HepG2 (cell line): ENCODE data around the gene XAF1. TPM values are rescaled to one million over a fixed set of nuclear protein-coding genes. Genes with fewer than 3 reads are reported as not detected.

Source experiments
- ATF4 ChIP-seq, 2 experiments: fragments of 450-650 bp in 1 of 2; sonication (generic) in 1 of 2; formaldehyde crosslinking; IDR thresholded peaks; 2 replicates each; pipeline versions ENCODE4 v1.5.0 to v1.8.0; 2020 to 2022; ENCODE audit warnings: mild to moderate bottlenecking in 1 of 2, missing genetic modification reagents in 1 of 2
- BCL6 ChIP-seq: IDR thresholded peaks from 2 replicates; pipeline ENCODE4 v1.6.1; 2016; ENCODE audit warnings: missing genetic modification reagents, missing compliant biosample characterization
- FOXA1 ChIP-seq, 2 experiments: fragments of 450-650 bp in 1 of 2; sonication (generic) in 1 of 2; formaldehyde crosslinking in 1 of 2; IDR thresholded peaks; 2 replicates each; pipeline versions ENCODE4 v1.4.0 to v1.6.1; 2016 to 2020; ENCODE audit warnings: missing genetic modification reagents in 1 of 2
- PREB ChIP-seq: sonication (generic); formaldehyde crosslinking; IDR thresholded peaks from 2 replicates; pipeline ENCODE4 v1.4.0; 2020; ENCODE audit warnings: missing genetic modification reagents
- RARA ChIP-seq: IDR thresholded peaks from 2 replicates; pipeline ENCODE4 v1.6.1; 2016; ENCODE audit warnings: missing genetic modification reagents, missing compliant biosample characterization
- SALL1 ChIP-seq: sonication (generic); formaldehyde crosslinking; IDR thresholded peaks from 2 replicates; pipeline ENCODE4 v1.8.0; 2022; ENCODE audit warnings: mild to moderate bottlenecking, missing genetic modification reagents
- ZBTB8A ChIP-seq: sonication (generic); formaldehyde crosslinking; IDR thresholded peaks from 2 replicates; pipeline ENCODE4 v1.4.0; 2020; ENCODE audit warnings: mild to moderate bottlenecking, low read depth, missing genetic modification reagents, borderline replicate concordance
- ZHX2 ChIP-seq, 2 experiments: sonication (generic) in 1 of 2; formaldehyde crosslinking in 1 of 2; IDR thresholded peaks; 2 replicates each; pipeline versions ENCODE4 v1.6.1 to v1.9.0; 2014 to 2022; ENCODE audit warnings: antibody characterized with exemption in 1 of 2, borderline replicate concordance in 1 of 2, inconsistent platforms in 1 of 2, low read depth in 1 of 2, missing genetic modification reagents in 1 of 2
- ZNF280D ChIP-seq: sonication (generic); formaldehyde crosslinking; IDR thresholded peaks from 2 replicates; pipeline ENCODE4 v1.5.1; 2020; ENCODE audit warnings: mild to moderate bottlenecking, missing genetic modification reagents
- ZNF468 ChIP-seq: sonication (generic); formaldehyde crosslinking; IDR thresholded peaks from 2 replicates; pipeline ENCODE4 v1.8.0; 2022; ENCODE audit warnings: mild to moderate bottlenecking, moderate library complexity, missing genetic modification reagents
- polyA plus RNA-seq, 8 experiments: library from polyadenylated mRNA; depleted of rRNA in 3 of 8; stranded (reverse) in 7 of 8; unstranded in 1 of 8; fragments of >200 nt; fragmentation: Illumina TruSeq in 4 of 8; extraction: Trizol in 4 of 8; gene quantifications; 2 replicates each; pipeline versions ENCODE4 v1.2.1 to v1.2.3, GENCODE V29; 2011 to 2016; ENCODE audit warnings: low read depth in 4 of 8, missing spikeins in 1 of 8, mixed read lengths in 1 of 8; ENCODE audit not compliant: insufficient read depth in 1 of 8
- total RNA-seq, 5 experiments: library from RNA; depleted of rRNA; stranded (reverse); fragments of >200 nt; fragmentation: Illumina TruSeq; extraction: Trizol; gene quantifications; 2 replicates each; pipeline ENCODE4 v1.2.3, GENCODE V29; 2016; ENCODE audit warnings: low read depth in 1 of 5

The XAF1 gene
- total and polyA plus RNA-seq, 2 of the 13 experiments (the other 11 are each of a cell fraction or from before 2014, with no cell fraction given) = 1.2 to 2.4 TPM

- no peak for TF ChIP-seq ZHX2 (IDR thresholded peaks at IDR 0.05; ENCODE audit: low read depth)
- TF ChIP-seq ZHX2 (CRISPR knock-in tag; IDR thresholded peaks at IDR 0.05; ENCODE audit: borderline replicate concordance) = no peak
- no peak for TF ChIP-seq RARA (CRISPR knock-in tag)
- TF ChIP-seq ZNF280D = no peak
- peak; percentile 12; the same call in 1 of the 2 replicates for TF ChIP-seq SALL1
- TF ChIP-seq PREB (CRISPR knock-in tag) = no peak
- no peak for TF ChIP-seq ZNF468
- no peak for TF ChIP-seq ZBTB8A (CRISPR knock-in tag)
- 0 out of 2 replicates have a peak, but pooled peaks have one; percentile 26 for TF ChIP-seq BCL6 (CRISPR knock-in tag)
- TF ChIP-seq FOXA1 (IDR thresholded peaks at IDR 0.05) = no peak
- TF ChIP-seq FOXA1 (CRISPR knock-in tag; IDR thresholded peaks at IDR 0.05) = peak; percentile 38; the same call in 1 of the 2 replicates
- 0 out of 4 replicates have a peak, but pooled peaks of 1 of the 2 experiments have one; percentile 29 for TF ChIP-seq ATF4 (CRISPR knock-in tag; IDR thresholded peaks at IDR 0.05)
These were observed 42.0 kb downstream of the XAF1 start (continued) for GRCh38 chr17:6797718-6798351.
